HG02623 (cell line): Measurements from ENCODE around the gene METRN.
"Not testable (repeated sequence)": the region's sequence is repeated elsewhere in the genome, so short reads cannot be mapped to it uniquely, and the experiment has no call there.

Experiments used
- ATAC-seq: cut with Tn5 transposase; IDR thresholded peaks from one replicate; pipeline ENCODE4 v1.9.1; 2021; ENCODE audit warnings: moderate library complexity; ENCODE audit not compliant: unreplicated experiment

Gene METRN

DNA sequence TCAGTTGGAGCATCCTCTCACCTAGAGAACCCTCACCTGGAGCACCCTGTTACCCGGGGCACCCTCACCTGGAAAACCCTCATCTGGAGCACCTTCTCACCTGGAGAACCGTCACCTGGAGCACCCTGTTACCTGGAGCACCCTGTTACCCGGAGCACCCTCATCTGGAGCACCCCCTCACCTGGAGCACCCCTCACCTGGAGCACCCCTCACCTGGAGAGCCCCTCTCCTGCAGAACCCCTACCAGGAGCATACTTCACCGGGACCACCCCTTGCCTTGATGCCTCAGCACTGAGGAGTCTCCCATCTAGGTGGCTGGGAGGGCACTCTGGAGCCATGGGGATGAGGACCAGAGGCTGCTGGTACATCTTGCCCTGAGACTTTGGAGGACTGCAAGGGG lies 6.0 kb upstream of the METRN start:
- ATAC-seq = no peak

DNA sequence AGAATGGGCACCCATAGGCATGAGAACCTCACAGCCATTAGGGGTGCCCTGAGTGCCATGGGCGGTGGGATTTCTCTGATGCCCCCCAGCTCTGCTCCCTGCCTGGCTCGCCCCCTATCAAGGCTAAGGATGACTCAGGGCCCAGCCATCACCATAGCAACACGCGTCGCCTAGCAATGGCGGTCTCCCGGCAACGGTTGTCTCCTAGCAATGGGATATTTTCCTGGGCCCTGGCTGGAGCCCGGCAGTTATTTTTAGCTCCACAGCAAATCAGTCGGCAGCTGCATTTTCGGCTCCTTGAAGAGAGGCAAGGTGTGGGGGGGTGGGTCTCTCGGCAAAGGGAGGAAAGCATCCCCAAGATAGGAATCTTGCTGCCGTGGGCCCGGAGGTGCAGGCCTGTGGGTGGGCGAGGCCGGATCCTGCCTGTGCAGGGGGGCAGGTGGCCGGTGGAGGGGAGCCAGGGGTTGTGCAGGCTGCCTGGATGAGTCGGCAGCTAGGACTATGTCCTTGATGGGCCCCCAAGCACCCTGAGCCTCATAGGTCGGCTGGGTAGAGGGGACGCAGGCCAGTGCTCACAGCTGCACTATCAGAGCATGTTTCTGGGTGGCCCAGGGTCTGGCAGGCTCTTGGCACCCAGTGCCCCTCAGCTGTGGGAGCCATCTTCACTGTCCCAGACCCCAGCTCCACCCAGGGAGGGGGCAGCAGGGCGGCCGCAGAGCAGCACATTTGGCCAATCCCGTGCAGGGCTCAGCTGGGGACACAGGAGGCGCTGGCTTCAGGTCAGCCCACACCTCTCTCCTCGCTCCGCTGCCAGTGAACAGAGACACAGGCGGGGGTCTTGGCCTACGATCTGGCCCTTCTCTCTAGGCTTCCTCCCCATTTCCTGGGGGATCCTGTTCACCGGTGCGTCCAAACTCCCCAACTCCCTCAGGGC lies 5.1 kb upstream of the METRN start:
- ATAC-seq = no peak

DNA sequence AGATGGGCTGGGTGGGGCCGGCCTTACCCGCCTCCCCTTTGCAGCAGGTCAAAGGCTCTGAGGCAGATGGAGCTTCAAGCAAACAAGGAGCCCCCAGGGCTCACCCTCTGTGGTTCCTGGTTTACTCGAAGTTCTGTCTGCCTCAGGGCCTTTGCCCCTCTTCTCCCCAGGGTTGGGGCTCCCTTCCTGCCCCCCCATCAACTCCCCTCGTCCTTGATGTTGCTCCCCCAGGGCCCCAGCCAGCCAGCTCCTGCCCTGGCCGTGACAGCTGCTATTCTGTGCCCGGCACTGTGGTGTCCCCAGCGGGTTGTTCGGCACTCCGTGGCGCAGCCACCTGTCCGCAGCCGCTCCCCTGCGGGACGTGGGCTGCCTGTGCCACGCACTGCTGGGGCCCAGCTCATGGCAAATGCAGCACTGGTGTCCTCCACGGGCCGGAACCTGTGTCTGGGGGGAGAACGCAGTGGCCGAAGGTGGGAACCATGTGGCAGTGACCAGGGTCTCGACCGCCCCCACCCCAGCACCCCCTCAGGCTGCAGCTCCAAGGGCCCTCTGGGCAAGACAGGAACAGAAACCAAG lies 4.3 kb upstream of the METRN start:
- ATAC-seq = no peak

DNA sequence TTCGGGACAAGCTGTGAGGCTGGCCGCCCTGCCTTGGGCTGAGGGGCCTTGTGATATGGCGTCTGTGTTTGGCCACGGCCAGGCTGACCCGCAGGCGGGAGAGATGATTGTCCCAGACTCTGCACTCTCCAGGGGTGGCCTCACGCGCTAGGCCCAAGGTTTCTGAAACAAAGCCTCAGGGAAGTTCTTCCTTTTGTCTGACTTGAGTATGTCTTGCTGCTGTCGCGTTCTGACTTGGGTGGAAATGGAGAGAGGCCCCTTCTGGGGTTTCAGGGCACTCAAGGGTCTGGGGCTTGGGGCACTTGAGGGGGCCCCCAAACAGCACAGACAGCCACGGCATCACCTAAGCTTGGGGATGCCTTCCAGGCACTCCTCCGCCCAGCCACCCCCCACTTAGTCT lies 3.8 kb upstream of the METRN start:
- ATAC-seq = no peak

DNA sequence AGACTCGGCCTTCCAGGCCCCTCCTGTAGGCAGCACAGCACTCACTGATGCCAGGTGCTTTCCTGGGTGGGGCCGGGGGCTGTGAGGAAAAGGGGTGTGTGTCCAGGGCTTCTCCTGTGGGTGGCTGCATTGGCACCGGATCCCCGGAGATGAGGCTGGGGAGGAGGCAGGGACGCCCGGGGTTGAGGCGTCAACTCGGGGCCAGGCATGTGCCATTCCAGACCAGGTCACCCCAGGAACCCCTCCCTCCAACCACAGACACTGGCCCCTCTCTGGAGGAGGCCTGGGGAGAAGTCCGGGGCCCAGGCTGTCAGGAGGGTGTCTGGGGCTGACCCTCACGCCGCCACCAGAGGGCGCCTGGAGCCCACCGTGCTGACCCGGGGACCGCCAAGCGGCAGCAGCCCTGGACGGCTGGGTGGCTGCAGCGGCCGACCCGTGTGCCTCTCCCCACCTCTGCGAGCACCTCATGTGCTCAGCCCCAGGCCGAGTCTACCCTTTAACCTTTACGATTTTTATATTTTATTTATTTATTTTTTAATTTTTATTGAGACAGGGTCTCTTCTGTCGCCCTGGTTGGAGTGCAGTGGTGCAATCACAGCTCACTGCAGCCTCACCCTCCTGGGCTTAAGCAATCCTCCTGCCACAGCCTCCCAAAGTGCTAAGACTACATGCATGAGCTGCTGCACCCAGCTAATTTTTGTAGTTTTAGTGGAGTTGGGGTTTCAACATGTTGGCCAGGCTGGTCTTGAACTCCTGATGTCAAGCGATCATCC lies 3.2 kb upstream of the METRN start:
- ATAC-seq = no peak

DNA sequence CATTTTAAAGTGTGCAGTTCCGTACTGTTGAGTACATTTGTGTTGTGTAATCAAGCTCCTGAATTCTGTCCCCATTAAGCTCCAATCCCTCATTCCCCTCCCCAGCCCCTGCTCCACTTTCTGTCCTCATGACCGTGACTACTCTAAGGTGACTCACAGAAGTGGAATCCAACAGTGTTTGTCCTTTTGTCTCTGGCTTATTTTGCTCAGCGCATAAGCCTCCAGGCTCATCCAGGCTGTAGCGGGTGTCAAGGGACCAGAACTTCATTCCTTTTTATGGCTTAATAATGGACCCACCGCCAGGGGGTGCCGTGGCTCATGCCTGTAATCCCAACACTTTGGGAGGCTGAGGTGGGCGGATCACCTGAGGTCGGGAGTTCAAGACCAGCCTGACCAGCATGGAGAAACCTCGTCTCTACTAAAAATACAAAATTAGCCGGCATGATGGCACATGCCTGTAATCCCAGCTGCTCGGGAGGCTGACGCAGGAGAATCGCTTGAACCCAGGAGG lies 2.1 kb upstream of the METRN start:
- ATAC-seq = not testable (repeated sequence)

DNA sequence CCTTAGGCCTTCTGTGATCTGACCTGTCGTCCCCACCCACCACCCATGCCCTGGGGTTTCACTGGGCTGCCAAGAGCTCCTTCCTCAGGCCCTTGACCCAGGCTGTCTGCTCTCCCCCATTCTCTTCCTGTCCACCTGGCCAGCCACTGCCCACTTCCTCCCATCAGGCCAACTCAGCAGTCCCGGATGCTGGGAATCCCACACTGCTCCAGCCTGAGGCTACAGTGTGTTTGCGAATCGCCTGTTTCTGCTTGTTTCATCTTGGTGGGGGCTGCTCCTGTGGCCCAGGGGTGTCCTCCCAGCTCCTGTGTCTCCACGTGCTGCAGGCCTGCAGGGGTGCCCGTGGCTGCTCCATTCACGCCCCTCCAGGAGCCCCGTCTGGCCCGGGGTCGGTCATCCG lies 839 bp upstream of the METRN start:
- ATAC-seq = no peak

DNA sequence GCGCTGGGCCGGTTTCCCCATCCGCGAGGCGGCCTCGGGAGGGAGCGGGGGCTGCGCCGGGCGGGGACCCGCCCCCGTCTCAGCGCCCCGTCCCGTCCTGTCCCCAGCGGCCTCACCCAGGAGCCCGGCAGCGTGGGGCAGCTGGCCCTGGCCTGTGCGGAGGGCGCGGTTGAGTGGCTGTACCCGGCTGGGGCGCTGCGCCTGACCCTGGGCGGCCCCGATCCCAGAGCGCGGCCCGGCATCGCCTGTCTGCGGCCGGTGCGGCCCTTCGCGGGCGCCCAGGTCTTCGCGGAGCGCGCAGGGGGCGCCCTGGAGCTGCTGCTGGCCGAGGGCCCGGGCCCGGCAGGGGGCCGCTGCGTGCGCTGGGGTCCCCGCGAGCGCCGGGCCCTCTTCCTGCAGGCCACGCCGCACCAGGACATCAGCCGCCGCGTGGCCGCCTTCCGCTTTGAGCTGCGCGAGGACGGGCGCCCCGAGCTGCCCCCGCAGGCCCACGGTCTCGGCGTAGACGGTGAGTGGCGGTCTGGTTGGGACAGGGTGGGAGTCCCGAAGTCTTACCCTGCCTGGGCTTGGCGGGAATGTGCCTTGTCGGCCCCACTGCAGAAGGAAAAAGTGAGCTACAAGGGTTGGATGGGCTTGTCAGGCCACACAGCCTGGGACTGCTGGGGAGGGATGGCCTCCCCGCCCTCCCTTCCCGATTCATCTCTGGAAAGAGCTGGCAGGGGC lies 720 bp downstream of the METRN start:
- no peak for ATAC-seq

DNA sequence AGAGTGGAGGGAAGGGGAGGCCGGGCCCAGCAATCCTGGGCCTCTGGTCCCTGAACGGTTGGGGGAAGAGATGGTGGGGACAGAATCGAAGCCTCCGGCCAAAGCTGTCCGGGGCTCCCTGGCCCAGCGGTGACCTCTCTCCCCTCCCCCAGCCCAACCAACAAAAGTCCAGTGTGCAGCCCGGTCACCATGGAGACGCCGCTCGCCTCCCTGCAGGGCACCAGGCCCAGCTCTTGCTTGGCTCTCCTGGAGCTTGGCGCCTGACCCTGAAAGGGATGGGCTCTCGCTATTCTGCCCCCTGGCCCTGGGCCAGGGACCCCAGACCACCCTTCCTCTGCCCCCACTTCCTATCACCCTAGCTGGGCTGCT lies 1.3 kb downstream of the METRN start:
- no peak for ATAC-seq

DNA sequence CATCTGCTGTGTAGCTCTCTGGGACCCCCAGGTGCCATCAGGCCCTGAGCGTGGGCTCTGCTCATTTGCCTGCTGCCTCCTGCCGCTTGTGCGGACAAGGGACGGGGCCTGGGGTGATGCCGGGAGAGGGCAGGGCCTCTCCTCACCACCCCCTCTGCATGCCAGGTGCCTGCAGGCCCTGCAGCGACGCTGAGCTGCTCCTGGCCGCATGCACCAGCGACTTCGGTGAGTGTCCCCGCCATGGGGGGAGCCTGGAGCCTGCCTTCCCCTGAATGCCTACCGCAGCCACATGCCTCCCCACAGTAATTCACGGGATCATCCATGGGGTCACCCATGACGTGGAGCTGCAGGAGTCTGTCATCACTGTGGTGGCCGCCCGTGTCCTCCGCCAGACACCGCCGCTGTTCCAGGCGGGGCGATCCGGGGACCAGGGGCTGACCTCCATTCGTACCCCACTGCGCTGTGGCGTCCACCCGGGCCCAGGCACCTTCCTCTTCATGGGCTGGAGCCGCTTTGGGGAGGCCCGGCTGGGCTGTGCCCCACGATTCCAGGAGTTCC lies 1.9 kb downstream of the METRN start:
- ATAC-seq = no peak

DNA sequence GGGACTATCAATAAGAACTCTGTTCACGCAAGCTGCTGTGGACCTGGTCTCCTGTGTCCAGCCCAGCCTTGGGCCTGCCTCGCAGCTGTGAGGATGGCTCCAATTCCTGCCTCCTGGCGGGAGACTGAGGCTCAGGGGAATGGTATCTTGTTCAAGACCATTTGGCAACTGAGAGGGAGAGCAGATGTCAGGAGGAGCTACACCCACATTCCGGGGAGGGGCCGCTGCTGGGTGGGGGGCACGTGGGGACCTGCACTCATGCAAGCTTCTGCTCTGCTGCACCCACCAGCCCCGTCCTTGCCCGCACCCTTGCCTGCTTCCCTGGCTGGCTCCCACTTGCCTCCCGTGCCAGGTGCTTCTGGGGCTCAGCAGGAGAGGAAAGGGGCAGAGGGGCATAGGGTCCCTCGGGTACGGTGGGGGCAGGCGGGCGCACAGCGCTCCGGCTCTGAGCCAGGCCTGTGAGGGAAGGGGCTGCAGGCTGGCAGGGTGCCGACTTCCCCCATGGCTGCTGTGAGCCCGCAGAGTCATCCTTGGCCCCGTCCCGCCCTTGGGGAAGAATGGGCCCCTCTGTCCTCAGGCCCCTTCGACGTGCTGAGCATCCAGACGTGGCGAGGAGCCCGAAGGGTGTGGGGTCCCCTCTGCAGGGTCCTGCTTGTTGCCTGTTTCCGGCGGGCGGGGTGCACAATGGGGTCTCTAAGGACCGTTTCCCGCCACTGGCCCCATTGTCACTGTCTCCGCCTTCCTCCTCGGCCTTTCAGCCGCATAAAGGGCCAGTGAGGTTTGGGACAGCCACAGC lies 2.7 kb downstream of the METRN start:
- no peak for ATAC-seq

DNA sequence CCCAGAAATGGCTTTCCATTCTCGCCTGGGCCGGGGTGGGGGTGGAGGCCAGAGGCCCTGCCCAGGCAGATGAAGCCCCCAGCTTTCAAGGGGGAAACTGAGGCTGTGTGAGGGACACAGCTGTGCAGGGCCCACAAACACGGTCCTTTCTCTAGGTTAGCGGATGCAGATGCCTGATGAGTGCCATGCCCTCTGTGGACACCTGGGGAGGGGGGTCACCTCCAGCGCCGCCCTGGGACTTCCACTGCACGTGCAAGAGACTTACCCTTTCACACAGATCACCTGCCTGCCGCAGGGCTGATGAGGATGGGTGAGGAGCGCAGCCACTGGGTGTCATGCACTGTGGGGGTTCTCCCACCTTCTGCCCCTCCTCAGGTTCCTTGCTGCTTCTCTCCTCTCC lies 3.5 kb downstream of the METRN start:
- ATAC-seq = no peak

DNA sequence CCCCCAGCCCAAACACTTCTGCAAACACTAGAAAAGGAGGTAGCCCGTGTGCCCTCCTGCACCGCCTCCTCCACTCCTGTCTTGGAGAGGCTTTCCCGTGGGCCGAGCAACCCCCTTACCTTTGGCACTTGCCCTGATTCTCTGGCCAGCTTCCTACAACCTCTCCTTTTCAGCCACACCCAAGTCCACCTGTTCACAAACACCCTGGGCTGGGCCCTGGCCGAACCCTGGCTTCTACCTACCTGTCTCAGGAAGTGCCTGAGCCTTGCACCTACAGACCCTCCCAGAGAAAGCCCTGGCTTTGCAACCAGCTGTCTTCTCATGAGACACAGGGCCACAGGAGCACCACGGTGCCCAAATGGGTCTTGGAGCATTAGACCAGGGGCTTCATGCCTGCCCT lies 4.0 kb downstream of the METRN start:
- no peak for ATAC-seq

DNA sequence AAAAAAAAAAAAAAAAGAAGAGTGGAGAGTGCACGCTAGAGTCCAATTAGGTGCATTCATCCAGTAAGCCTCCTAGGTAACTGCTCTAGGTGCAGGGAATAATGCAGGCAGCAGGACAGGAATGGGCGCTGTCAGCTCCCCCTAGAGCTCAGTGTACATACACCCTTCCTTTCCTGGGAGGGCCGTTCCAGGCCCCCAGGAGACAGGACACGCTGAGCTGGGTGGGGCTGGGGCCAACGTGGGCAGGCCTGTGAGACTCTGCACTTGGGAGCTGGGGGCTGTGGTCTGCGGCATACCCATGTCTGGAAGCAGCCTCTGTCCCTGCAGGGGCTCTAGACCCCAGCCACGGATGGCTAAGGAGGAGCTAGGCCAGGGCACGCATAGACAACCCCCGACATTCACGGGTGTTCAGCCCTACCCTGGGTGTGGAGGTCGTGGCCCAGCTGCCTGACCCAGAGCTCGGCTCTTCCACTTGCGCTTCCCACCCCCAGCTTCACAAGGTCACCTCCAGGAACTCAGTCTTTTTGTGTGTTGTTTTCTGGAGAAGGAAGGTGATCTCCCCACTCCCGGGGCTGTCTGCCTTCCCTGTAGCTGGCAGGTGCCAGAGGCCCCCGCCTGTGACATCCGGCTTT lies 5.0 kb downstream of the METRN start:
- no peak for ATAC-seq

DNA sequence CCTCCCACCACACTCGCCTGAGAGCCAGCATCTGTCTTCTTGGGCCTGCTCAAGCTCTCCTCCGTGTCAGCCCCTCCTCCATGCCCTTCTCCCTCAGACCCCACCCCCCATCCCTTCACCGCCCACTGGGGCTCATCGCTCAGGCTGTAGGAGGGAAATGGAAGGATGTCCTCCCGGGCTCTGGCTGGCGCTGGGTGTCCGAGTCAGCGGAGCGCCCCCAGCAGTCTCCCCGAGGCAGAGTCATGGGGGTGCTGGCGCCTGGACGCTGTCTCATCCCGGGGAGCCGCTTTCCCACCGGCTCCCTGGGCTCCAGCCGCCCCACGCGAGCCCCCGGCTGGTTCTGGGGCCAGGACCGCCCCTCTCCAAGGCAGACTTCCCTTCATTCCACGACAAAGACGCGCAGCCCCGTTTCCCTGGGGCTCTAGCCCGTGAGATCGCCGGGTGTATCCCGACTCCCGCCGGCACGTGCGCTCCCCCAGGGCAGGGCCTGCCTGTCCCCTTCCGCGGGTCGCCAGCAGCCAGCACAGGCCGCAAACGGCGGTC lies 5.6 kb downstream of the METRN start:
- peak; percentile 12 for ATAC-seq

DNA sequence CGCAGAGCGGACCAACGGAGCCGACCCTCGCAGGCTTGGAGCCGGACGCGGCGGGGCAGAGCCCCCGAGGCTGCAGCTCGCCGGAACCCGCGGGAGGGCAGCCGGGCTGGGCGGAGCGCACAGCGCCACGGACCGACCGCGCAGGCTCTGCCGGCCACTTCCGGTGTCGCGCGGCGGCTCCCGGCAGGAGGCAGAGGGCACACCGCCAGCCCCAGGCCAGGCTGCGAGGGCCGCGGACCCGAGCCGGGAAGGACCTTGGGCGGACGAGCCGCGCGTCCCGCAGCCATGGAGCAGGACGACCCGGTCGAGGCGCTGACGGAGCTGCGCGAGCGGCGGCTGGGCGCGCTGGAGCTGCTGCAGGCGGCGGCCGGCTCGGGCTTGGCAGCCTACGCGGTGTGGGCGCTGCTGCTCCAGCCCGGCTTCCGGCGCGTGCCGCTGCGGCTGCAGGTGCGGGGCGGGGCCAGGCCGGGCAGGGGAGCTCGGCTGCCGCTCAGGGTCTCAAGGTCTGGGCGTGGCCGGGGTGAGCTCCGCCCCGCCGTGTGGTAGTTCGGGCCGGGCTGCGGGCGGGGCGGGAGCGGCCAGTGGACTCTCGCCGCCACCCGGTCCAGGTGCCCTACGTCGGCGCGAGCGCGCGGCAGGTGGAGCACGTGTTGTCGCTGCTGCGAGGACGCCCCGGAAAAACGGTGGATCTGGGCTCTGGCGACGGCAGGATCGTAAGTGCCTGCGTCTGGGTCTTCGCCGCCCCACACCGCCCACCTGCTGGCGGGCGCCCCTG lies 6.3 kb downstream of the METRN start, which contains the start of gene ANTKMT:
Gene ANTKMT, plus strand, starts transcription at position 157 of the 775 bp plus-strand sequence. Its CDS starts 129 bp downstream, at position 286.
- peak; percentile 60 for ATAC-seq

DNA sequence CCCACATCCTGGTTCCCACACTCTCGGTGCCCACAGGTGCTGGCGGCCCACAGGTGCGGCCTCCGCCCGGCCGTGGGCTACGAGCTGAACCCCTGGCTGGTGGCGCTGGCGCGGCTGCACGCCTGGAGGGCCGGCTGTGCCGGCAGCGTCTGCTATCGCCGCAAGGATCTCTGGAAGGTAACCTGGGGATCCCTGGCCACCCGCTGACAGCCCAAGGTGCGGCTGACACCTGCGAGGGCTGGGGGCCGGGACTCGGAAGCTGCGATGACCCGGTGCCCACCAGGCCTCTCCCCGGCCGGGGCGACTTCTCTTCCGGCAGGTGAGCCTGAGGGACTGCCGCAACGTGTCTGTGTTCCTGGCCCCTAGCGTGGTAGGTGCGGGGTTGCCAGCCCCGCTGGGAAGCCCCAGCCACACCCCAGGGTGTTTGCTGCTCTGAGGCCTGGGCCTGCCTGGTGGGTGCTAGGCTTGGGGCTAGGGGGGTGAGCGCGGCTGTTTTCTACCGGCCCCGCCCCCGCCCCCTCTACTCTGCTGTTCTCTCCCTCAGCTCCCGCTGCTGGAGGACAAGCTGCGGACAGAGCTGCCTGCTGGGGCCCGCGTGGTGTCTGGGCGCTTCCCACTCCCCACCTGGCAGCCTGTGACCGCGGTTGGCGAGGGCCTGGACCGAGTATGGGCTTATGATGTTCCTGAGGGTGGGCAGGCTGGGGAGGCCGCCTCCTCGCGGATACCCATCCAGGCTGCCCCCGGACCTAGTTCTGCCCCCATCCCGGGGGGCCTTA lies 7.0 kb downstream of the METRN start:
- ATAC-seq = no peak
